ENCODE results near the gene SH2D4B.

Gene SH2D4B

DNA sequence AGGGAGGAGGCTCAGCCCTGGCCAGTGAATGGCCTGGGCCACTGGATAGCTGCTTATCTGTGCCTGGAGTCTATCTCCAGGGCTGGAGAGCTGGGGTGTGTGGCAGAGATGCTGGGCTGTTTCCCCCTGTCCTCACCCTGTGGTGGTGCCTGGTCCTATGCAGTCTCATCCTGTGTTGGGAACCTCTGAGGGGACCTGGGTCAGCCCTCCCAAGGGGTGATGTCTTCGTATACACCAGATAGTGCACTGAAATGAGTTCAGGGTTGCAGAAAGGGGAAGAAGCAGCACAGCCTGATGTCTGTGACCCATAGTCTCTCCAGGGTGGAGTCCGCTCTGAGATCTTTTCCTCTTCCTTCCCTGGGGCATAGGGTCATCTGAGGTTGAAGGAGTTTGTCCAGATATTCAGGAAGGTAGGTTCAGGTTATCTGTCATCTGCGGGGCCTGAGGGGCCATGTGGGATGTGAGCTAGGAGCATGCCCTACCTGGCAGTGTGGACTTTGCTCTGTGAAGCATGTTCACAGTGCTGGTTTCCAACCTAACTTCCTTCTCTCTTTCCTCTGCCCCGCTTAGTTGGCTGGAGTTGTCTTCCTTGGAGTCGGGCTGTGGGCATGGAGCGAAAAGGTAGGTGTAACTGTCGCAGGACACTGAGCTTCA lies 33.4 kb upstream of the SH2D4B start:
- DNase-seq: no peak

DNA sequence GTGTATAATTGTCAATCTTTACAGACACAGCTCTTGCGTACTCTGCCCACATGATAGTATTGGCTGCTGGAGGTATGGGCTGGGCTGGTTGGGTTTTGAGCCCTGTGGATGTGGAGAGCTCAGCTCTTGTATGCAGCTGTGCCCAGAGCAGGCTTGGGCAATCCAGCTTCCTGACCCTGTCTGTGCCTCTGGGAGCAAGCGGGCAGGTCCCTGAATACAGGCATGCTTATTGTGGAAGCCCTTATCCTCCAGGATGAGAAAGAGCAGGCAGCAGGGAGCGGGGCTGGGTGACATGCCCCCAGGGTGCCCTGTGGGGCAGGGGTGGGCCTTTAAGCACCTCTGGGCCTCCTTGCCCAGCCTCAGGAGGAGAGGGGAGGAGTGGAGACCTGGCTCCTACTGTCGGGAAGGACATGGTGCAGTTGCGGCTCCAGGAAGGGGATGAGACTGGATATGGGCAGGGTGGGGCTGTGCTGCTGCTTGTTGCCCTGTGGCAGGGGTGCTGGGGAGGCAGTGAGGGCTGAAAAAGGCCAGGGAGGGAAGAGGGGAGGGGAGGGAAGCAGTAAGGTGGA lies 32.7 kb upstream of the SH2D4B start:
- DNase-seq: no peak

DNA sequence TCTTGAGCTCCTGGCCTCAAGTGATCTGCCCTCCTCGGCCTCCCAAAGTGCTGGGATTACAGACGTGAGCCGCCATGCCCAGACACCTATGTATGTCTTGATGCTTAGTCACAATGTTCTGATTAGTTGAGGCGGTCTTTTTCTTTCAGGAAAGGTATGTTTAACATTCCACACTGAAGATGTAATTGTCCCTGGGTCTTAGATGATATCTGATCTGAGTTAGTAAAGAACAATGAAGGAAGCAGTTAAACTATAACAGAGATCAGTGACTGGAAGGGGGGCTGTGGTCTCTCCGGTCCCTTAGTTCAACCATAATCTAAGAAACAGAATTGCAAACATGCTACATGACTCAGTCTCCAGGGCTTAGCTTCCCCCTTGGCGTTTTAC lies 31.5 kb upstream of the SH2D4B start:
- DNase-seq: no peak

DNA sequence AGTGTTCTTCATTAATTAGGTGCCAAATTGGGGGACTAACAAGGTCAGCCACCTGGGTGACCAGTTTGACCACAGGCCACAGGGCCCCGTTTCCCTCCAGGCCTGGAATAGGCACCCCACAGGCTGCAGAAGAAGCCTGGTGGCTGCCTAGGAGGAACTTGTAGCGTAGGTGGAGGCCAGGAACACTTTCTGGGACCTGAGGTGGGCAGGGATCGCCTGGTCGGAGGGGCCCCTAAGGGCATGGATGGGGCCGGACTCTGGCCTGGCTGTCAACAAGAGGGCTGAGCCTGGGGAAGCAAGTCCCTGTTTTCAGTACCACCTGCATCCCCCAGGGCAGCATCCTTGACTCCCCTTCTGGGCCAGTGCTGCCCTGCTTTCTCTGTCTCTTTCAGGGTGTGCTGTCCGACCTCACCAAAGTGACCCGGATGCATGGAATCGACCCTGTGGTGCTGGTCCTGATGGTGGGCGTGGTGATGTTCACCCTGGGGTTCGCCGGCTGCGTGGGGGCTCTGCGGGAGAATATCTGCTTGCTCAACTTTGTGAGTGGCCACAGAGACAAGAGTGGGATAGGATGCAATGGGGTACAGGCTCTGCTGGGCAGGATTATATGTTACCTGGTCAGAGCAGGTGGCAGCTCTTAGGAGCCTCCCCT lies 30.7 kb upstream of the SH2D4B start:
- no peak for DNase-seq

DNA sequence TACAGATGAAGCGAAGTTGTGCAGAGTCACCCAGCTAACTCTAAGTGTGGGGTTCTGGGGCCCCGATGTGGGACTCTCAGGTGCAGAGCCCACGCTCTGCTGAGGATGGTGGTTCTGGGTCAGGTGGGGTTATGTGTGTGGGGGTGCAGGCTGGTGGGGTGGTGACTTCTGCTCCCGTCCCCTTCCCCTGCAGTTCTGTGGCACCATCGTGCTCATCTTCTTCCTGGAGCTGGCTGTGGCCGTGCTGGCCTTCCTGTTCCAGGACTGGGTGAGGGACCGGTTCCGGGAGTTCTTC lies 28.6 kb upstream of the SH2D4B start:
- no peak for DNase-seq

DNA sequence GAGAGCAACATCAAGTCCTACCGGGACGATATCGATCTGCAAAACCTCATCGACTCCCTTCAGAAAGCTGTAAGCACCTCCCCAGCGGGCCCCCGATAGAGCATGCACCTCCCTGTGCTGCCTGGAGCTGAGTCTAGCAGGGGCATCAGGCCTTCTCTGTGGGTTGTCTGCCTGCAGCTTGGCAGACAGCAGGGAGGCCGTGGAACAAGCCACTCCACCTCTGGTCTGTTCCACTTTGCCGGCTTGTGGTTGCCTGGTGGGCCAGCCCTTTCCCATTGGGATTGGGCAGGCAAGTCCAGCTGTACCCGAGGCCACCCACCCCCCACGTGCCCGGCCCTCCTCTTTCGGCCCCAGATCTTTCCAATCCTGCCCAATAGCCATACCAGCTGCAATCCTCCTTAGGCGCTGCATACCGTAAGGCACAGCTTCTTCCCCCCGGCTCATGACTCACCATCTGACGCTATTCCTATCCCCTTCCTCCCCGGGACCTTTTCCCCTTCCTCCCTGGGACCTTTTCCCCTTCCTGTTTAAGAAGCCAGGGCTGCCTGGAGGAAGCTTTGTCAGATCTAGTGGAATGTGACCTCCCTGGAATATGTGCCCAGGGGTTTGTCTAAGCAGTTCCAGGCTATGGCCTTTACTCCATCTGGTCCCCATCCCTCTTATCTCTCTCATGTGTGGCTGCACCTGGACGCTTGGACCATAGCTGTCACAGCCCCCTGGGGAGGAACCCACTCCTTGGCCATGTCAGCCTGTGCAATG lies 28.1 kb upstream of the SH2D4B start:
- DNase-seq: no peak

DNA sequence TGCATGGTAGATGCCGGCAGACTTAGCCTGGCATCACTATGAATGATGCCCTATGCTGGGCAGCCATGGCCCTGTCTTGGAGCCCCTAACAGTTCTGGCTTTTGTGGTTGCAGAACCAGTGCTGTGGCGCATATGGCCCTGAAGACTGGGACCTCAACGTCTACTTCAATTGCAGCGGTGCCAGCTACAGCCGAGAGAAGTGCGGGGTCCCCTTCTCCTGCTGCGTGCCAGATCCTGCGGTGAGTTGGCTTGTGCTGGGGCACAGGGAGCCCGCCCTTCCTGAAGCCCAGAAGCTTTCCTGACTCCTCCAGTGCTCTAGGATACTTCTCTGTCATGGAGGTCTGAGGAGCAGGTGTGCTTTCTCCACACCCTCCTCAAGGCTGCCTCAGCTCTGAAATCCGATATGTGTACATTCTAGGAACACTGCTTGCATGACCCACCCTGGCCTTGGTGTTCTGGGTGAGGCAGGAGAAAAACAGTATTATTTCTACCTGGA lies 25.6 kb upstream of the SH2D4B start:
- DNase-seq: no peak

DNA sequence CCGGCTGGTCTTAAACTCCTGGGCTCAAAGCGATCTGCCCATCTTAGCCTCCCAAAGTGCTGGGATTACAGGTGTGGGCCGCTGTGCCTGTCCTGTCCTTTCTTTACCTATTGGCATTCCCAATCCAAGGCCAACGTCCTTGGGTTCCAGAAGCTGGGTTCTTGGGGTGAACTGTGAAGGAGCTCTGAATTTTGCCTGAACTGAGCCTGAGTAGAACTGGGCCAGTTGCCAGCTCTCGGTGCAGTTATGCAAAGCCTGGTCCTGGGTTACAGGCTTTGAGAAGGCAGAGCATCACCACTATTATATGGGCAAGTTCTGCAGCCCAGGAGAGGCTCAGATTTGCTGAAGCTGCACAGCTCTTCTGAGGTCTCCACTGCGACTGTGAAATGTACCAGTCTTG lies 24.6 kb upstream of the SH2D4B start:
- DNase-seq: no peak

DNA sequence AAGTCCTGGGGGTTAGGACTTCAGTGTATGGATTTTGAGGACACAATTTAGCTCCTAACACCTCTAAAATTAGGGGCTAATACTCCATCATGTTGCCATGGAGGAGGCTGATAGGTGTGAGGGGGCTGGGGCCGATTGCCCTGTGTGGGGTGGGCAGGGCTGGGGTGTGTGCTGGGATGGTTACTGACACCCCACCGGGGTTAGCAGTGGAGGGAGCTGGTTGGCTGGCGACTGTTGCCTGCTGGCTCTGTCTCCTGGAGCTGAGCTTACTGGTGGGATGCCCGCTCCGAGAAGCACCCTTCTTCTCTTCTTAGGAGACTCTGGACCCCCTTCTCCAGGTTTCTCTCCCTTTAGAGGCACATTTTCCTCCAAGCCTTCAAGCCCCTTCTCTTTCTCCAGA lies 22.2 kb upstream of the SH2D4B start:
- DNase-seq: no peak

DNA sequence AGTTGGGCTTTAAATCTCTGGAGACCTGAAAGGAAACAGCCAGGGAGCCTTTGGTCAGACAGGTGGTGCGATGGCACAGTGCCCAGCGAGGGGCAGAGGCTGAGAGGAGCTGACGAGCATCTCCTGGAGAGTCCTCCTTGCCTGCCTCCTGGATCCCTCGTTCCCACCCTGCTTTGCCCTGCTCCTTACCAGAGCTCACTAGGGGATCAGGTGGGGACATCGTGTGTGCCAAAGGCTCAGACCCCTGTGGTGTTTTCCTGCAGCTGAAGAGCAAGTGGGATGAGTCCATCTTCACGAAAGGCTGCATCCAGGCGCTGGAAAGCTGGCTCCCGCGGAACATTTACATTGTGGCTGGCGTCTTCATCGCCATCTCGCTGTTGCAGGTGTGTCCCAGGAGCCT lies 21.8 kb upstream of the SH2D4B start:
- DNase-seq: no peak

DNA sequence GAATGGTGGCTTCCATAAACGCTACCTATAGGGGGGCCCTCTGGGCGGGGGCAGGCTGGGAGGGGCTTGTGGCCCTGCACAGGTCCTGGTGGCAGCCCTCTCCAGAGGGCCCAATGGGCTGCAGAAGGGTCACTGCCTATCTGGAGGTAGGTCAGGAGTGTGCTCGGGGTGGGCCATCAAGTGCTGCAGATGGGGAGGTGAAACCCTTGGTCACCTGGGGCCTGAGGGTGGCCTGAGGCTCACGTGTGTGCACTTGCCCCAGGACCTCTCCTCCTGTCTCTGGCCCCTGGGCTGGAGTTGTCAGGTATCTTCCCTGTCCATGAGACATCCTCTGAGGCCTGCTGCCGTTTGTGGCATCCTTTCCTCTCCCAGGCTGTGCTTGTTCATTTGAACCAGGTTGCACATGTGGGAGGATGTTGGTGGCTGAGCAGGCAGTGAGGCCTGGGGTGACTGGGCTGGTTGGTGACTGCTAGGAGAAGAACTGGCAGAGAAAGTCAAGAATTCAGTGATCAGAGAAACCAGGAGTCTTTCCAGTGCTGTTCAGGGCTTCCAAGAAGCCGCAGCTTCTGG lies 21.1 kb upstream of the SH2D4B start:
- DNase-seq: no peak

DNA sequence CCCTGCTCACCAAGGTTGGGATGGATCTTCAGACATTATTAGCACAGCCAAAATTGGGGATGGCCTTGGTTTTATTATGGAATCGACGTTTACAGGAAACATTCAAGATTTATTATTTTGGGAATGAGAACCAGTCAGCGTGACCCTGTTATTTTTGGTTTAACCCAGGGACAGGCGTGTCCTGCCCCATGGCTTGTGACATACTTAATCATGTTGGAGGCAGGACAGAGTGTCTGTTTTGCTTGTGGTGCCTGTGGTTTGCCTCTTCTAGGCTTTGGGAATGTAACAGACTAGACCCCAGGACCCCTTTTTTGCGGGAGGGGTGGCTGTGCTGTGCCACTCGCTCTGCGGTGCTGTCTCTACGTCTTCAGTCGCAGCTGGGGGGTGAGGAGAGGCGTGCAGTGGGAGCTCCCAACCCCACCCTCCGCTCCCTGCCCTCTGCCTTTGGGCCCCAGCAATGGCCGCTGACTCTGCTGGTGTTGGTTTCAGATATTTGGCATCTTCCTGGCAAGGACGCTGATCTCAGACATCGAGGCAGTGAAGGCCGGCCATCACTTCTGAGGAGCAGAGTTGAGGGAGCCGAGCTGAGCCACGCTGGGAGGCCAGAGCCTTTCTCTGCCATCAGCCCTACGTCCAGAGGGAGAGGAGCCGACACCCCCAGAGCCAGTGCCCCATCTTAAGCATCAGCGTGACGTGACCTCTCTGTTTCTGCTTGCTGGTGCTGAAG lies 20.1 kb upstream of the SH2D4B start:
- no peak for DNase-seq

DNA sequence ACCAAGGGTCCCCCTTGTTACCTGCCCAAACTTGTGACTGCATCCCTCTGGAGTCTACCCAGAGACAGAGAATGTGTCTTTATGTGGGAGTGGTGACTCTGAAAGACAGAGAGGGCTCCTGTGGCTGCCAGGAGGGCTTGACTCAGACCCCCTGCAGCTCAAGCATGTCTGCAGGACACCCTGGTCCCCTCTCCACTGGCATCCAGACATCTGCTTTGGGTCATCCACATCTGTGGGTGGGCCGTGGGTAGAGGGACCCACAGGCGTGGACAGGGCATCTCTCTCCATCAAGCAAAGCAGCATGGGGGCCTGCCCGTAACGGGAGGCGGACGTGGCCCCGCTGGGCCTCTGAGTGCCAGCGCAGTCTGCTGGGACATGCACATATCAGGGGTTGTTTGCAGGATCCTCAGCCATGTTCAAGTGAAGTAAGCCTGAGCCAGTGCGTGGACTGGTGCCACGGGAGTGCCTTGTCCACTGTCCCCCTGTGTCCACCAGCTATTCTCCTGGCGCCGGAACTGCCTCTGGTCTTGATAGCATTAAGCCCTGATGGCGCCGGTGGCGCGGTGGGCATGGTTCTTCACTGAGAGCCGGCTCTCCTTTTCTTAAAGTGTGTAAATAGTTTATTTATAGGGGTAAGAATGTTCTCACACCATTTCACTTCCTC lies 19.4 kb upstream of the SH2D4B start:
- no peak for DNase-seq

DNA sequence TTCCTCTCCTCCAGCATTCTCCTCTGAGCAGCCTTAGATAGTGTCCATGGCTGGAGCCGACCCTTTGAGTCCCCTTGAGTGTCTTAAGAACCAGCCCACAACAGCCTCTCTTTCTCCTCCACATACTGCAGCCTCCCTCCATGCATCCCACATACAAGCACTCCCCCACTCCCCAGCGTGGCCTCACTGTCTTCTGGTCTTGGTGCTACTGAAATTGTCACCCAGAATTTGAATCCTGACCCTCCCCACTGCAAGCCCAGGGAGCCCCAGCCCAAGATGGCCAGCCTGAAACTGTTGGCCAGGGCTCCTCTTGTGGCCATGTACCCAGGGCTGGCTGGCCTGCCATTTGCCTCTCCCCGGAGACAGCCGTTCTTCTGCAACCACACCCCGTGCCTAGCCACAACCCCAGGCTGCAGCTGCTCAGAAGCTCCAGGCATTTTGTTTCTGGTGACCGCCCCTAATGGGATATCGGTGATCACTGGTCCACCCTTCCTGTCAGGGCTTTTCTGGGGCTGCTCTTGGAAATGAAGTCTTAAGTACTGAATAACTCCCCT lies 18.8 kb upstream of the SH2D4B start:
- no peak for DNase-seq

DNA sequence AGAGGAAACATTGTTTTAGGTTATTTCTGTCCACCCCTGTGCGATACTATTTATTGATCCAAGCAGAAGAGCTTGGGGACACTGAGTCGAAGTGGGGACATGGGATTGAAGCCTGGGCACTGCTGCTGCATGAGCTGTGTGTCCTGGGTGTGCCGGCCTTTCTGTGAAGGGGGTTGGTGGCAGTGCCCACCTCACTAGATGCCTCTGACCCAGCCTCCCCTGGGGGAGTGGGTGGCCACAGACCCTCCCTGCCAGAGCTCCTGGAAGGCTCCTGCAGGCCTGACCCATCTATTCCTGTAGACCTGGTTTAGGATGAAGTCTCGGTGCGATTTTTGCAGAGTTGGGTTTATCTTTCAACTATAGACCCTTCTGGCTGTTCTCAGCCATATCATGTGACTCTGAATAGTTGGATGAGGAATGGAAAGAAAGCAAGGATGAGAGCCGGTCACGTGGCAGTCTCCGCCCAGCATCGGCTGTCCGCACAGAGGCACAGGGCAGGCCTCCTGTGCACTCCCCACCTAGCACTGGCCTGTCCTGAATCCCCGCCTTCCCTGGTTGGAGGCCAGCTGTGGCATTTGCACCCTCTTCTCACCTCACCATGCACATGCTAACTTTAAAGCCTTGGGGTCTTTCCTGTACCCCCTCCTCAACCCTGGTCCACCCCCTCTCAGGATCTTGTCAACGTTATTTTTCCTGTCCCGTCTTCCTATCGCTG lies 17.6 kb upstream of the SH2D4B start:
- DNase-seq: no peak

DNA sequence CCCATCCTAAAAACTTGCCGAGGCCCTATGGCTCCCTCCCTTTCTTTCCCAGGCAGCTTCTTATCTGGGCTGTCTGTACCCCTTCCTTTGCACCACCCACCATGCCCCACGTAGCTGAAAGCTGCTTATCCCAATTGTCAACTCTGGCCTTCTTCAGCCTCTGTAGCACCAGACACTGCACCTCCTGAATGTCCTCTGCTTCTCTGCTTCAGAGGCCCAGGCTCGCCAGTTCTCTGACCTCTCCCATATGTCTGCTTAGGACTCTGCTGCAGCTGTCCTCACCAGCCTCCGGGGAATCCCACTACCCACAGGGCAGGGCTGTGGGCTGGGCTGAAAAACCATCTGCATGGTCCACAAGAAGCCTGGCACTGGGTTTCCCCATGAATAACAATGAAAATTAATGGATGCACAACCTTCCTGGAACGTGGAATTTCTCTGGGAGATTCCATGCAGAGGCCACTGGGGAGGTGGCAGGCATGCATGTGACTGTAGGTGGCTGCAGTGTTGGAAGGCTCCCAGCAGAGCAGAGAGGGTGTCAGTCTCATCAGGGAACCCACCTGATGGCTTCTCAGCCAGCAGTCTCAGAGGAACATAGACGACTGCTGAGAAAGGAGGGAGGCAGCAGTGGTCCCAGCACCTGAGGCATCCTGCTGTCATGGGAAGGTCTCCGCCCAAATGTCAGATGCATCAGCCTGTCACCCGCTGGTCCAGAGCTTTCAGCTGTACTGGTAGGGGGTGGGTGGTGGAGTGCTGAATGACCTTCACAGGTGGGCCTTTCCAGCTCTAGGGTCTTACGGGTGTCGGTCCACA lies 16.8 kb upstream of the SH2D4B start:
- DNase-seq: no peak

DNA sequence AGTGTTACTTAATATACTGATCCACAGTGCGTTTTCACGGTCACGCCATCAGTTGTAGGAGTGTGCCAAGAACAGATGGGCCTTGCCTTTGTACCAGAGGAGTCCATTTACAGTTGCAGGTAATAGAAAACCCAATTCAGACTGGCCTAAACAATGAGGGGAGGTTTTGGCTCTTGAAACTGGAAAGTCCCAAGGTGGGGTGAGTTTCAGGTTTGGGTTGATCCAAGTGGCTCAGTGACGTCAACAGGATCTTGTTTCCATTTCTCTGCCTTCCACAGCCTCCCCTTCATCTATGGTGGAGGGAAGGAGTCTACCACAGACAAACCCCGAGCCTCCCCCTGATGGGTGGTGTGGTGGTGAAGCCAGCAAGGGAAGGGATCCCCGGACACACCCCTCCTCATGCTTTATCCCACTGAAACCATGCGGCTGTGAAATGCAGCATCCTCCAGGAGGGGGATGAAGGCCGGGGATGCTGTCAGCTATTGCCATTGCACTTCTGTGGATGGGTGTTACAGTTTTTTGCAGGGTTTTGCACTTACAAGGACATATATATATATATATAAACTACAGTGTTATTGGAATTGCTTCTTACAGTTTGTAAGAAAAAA lies 14.8 kb upstream of the SH2D4B start:
- DNase-seq: no peak

DNA sequence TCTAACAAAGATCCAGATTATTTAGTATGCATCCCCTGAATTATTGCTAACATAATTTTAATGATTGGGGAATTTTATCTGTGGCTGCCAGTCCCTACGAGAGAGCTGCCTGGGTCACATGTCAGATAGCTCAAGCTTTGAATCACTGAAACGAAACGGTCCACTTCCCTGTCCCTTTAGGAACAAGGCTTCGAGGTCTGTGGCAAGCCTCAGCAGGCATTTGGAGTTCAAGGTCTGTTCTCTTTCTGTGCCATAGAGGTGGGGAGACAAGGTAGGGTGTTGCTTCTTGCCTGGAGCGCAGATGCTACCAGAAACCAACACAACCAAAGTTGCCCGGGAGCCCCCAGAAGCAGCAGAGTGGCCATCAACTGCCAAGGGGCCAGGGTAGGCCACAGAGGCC lies 13.9 kb upstream of the SH2D4B start:
- DNase-seq: peak; percentile 37

DNA sequence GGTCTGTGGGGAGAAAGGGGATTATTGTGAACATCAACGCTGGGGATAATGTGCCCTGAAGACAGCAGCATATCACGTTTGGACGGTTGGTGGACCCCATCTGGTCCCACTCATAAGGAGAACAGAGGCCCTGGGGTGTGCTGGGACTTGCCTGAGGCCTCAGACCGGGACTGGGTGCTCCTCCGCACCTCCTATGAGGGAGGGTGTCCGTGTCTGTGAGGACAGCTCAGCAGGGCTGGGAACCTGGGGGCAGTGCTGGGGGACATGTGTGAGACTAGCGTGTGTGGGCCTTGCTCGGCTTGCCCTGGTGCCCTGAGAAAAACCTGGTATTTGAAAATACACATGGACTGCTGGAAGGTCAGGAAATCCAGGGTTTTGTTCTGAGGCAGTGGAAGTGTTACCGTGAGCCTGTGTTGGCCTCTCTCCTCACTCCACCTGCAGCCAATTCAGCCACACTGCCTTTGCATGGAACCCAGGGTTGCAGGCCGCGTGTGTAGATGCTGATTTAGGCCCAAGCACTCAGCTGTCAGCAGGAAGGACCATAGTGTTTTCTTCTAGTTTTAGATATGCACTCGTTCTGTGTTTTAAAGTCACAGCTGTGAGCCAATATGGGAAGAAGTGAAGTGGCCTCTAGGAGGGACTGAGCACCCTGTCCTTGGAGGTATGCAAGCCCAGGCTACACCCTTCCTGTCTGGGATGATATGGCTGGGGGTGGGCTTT lies 13.4 kb upstream of the SH2D4B start:
- DNase-seq: no peak
